Neural cell (in vitro differentiated cells): Measurements from ENCODE around the gene DRD1. TPM values are rescaled to one million over a fixed set of nuclear protein-coding genes. Genes with fewer than 3 reads are reported as not detected.

Source experiments
- H2AFZ ChIP-seq: fragments of 200-600, 300-800 bp; sonication (generic), shearing (Covaris generic); 2 replicates; pipeline ENCODE4 v1.6.0; 2014; ENCODE audit warnings: low read depth, mild to moderate bottlenecking, antibody characterized with exemption, low read length, moderate library complexity
- H3F3A ChIP-seq: fragments of 200-600 bp; shearing (Covaris generic); 2 replicates; pipeline ENCODE4 v1.6.1; 2016; ENCODE audit warnings: mild to moderate bottlenecking, moderate library complexity, mixed read lengths, antibody characterized with exemption, low read length; ENCODE audit not compliant: insufficient read depth, poor library complexity, severe bottlenecking
- H3K27ac ChIP-seq: fragments of 200-600, 300-800 bp; sonication (generic), shearing (Covaris generic); 2 replicates; pipeline ENCODE4 v1.5.1; 2014; ENCODE audit warnings: mild to moderate bottlenecking, low read length, moderate library complexity
- H3K27me3 ChIP-seq: fragments of 300-800, 200-600 bp; sonication (generic), shearing (Covaris generic); 2 replicates; pipeline ENCODE4 v1.6.0; 2014; ENCODE audit warnings: mild to moderate bottlenecking, low read depth, low read length, moderate library complexity; ENCODE audit not compliant: insufficient read depth
- H3K36me3 ChIP-seq: fragments of 300-800, 200-600 bp; sonication (generic), shearing (Covaris generic); 2 replicates; pipeline ENCODE4 v1.5.1; 2014; ENCODE audit warnings: mild to moderate bottlenecking, antibody characterized with exemption, low read length, moderate library complexity; ENCODE audit not compliant: insufficient read depth
- H3K4me2 ChIP-seq: fragments of 300-800, 200-600 bp; sonication (generic), shearing (Covaris generic); 2 replicates; pipeline ENCODE4 v1.6.0; 2014; ENCODE audit warnings: mild to moderate bottlenecking, low read length
- H3K4me3 ChIP-seq: fragments of 300-800, 200-600 bp; sonication (generic), shearing (Covaris generic); 2 replicates; pipeline ENCODE4 v1.5.1; 2014; ENCODE audit warnings: mild to moderate bottlenecking, low read length, moderate library complexity
- H3K79me2 ChIP-seq: fragments of 200-600 bp; shearing (Covaris generic); replicated peaks from 2 replicates; pipeline ENCODE4 v1.6.0; 2014; ENCODE audit warnings: mild to moderate bottlenecking, low read length, moderate library complexity; ENCODE audit not compliant: insufficient read depth
- H3K9ac ChIP-seq: fragments of 300-800, 200-600 bp; sonication (generic), shearing (Covaris generic); 2 replicates; pipeline ENCODE4 v1.6.1; 2016; ENCODE audit warnings: mild to moderate bottlenecking, low read length, mixed read lengths
- H3K9me2 ChIP-seq: fragments of 200-600 bp; shearing (Covaris generic); 2 replicates; pipeline ENCODE4 v1.6.1; 2016; ENCODE audit warnings: mild to moderate bottlenecking, low read length, mixed read lengths; ENCODE audit not compliant: insufficient read depth
- H3K9me3 ChIP-seq: fragments of 200-600, 300-800 bp; sonication (generic), shearing (Covaris generic); 2 replicates; pipeline ENCODE4 v1.6.1; 2016; ENCODE audit warnings: mild to moderate bottlenecking, mixed run types, low read length, moderate library complexity, mixed read lengths
- H4K20me1 ChIP-seq: fragments of 200-600 bp; shearing (Covaris generic); 2 replicates; pipeline ENCODE4 v1.6.1; 2016; ENCODE audit warnings: mild to moderate bottlenecking, mixed run types; ENCODE audit not compliant: insufficient read depth
- CTCF ChIP-seq: fragments of 450-650 bp; IDR thresholded peaks from 2 replicates; pipeline ENCODE4 v1.5.1; 2014; ENCODE audit warnings: antibody characterized with exemption, mild to moderate bottlenecking, moderate library complexity; ENCODE audit not compliant: poor library complexity, severe bottlenecking
- EP300 ChIP-seq: fragments of 450-650 bp; conservative IDR thresholded peaks from 2 replicates; pipeline ENCODE4 v1.6.1; 2014; ENCODE audit warnings: antibody characterized with exemption, mild to moderate bottlenecking, moderate library complexity; ENCODE audit not compliant: poor library complexity, severe bottlenecking
- EZH2 ChIP-seq: fragments of 200-600, 300-800 bp; shearing (Covaris generic), sonication (generic); IDR thresholded peaks from 2 replicates; pipeline ENCODE4 v1.6.1; 2014; ENCODE audit warnings: antibody characterized with exemption, low read length, borderline replicate concordance, mild to moderate bottlenecking; ENCODE audit not compliant: insufficient read depth, poor library complexity, severe bottlenecking
- MXI1 ChIP-seq: fragments of 450-650 bp; conservative IDR thresholded peaks from 2 replicates; pipeline ENCODE4 v1.6.1; 2014; ENCODE audit warnings: antibody characterized with exemption, mild to moderate bottlenecking; ENCODE audit not compliant: poor library complexity, severe bottlenecking
- POLR2AphosphoS5 ChIP-seq: IDR thresholded peaks from 2 replicates; pipeline ENCODE4 v1.6.1; 2012
- RAD21 ChIP-seq: fragments of 450-650 bp; conservative IDR thresholded peaks from 2 replicates; pipeline ENCODE4 v1.6.1; 2014; ENCODE audit warnings: antibody characterized with exemption, mild to moderate bottlenecking, moderate library complexity
- REST ChIP-seq: IDR thresholded peaks from 2 replicates; pipeline ENCODE4 v1.6.1; 2012; ENCODE audit warnings: borderline replicate concordance
- SMC3 ChIP-seq: fragments of 450-650 bp; conservative IDR thresholded peaks from 2 replicates; pipeline ENCODE4 v1.6.1; 2014; ENCODE audit warnings: antibody characterized with exemption, mild to moderate bottlenecking, moderate library complexity; ENCODE audit not compliant: poor library complexity
- TAF1 ChIP-seq: IDR thresholded peaks from 2 replicates; pipeline ENCODE4 v1.6.1; 2012; ENCODE audit warnings: low read depth
- polyA plus RNA-seq: library from polyadenylated mRNA; depleted of rRNA; stranded (reverse); fragments of >200 nt; gene quantifications from 2 replicates; pipeline ENCODE4 v1.2.3, GENCODE V29; 2014

The DRD1 gene
- polyA plus RNA-seq, 1 donor from 2014 or later: 0.33 TPM

GRCh38 chr5:175443514-175444059, 395 bp downstream of the DRD1 start:
- TF ChIP-seq SMC3: no peak
- no peak for TF ChIP-seq EP300
- TF ChIP-seq EZH2: no peak
- no peak for TF ChIP-seq MXI1
- no peak for TF ChIP-seq TAF1
- TF ChIP-seq REST: no peak
- TF ChIP-seq POLR2AphosphoS5: no peak
- TF ChIP-seq RAD21: no peak
- no peak for TF ChIP-seq CTCF
- Histone ChIP-seq H3K27ac (no peak overlapping the region), H3K27me3 (peaks cover 50% of the 10 kb centered on the region), H3K9me3 (no peaks in the 10 kb centered on the region), H3K4me2 (no peak overlapping the region), H3K36me3 (no peaks in the 10 kb centered on the region), H3K9ac (peak overlapping the region; percentile 42), H3F3A (no peaks in the 10 kb centered on the region), H3K4me3 (peak overlapping the region; percentile 70), H3K9me2 (no peaks in the 10 kb centered on the region), H3K79me2 (no peaks in the 10 kb centered on the region), H4K20me1 (no peaks in the 10 kb centered on the region), H2AFZ (no peak overlapping the region)

GRCh38 chr5:175438234-175438857, 5.6 kb downstream of the DRD1 start:
- no peaks in the 10 kb centered on the region for H3K9me2 ChIP-seq
- no peaks in the 10 kb centered on the region for H3K36me3 ChIP-seq
- no peaks in the 10 kb centered on the region for H3F3A ChIP-seq
- no peak overlapping the region for H3K27ac ChIP-seq
- TF ChIP-seq SMC3 (no peak), MXI1 (no peak), EZH2 (no peak), POLR2AphosphoS5 (no peak), EP300 (no peak), REST (no peak), RAD21 (no peak), TAF1 (no peak), CTCF (no peak)
- no peak overlapping the region for H3K9ac ChIP-seq
- no peaks in the 10 kb centered on the region for H4K20me1 ChIP-seq
- H3K27me3 ChIP-seq: peaks cover 16% of the 10 kb centered on the region
- no peak overlapping the region for H3K4me3 ChIP-seq
- H3K79me2 ChIP-seq: no peaks in the 10 kb centered on the region
- H3K4me2 ChIP-seq: no peak overlapping the region
- H3K9me3 ChIP-seq: no peaks in the 10 kb centered on the region
- H2AFZ ChIP-seq: no peak overlapping the region
